HCT116 (cell line): Measurements from ENCODE around the gene PSMA7. TPM values are rescaled to one million over a fixed set of nuclear protein-coding genes. Genes with fewer than 3 reads are reported as not detected.

Experiments
- ATAC-seq: fragments of 200-7000 bp; cut with Tn5 transposase; 2 replicates; pipeline ENCODE4 v1.9.1; 2020; ENCODE audit warnings: mild to moderate bottlenecking, moderate library complexity
- BruUV-seq: library from RNA; stranded (reverse); fragments of 400-500 nt; replicated peaks from 2 replicates; lab custom pipeline; 2021; lab: Mats Ljungman, UMichigan
- CTCF ChIA-PET: fragments of 300-600 bp; sonication (Branson Sonifier 250); formaldehyde crosslinking; loops from one replicate; lab custom pipeline; 2021; ENCODE audit warnings: antibody characterized with exemption; lab: Charles Lee
- POLR2A ChIA-PET: fragments of 300-600, 350-600 bp; sonication (Branson Sonifier 250); formaldehyde crosslinking; loops from one replicate; lab custom pipeline; 2021; ENCODE audit warnings: antibody characterized with exemption; lab: Charles Lee
- RAD21 ChIA-PET, 2 experiments: fragments of 300-600 bp; sonication (Branson Sonifier 250); formaldehyde crosslinking; loops; one replicate each; lab custom pipeline; 2023; ENCODE audit warnings: low total read pairs in 2 of 2; ENCODE audit not compliant: uncharacterized antibody in 2 of 2, unreplicated experiment in 2 of 2, low non-redundant PET in 1 of 2; lab: Charles Lee
- DNase-seq: peaks from one replicate; pipeline ENCODE4 v3.0.0-alpha.2; 2010; ENCODE audit warnings: low read depth, low spot score
- H2AFZ ChIP-seq: fragments of 200-600 bp; shearing (Covaris generic), sonication (generic); 2 replicates; pipeline ENCODE4 v1.6.1; 2017; ENCODE audit warnings: low read depth, mixed run types, mixed read lengths, antibody characterized with exemption, low read length; ENCODE audit not compliant: poor library complexity, severe bottlenecking
- H3K27ac ChIP-seq: 2 replicates; pipeline ENCODE4 v1.5.1; 2012; ENCODE audit warnings: low read depth, low read length
- H3K27me3 ChIP-seq: fragments of 200-600 bp; sonication (generic); 2 replicates; pipeline ENCODE4 v1.6.1; 2016; ENCODE audit warnings: mixed run types, low read length, mixed read lengths; ENCODE audit not compliant: insufficient read depth
- H3K36me3 ChIP-seq, 2 experiments: fragments of 200-500 bp in 1 of 2; fragments of 200-600 bp in 1 of 2; sonication (Bioruptor generic) in 1 of 2; sonication (generic) in 1 of 2; 2 replicates each; pipeline versions ENCODE4 v1.5.1 to v1.6.1; 2014 to 2016; ENCODE audit warnings: low read length in 2 of 2, inconsistent platforms in 1 of 2, mixed read lengths in 1 of 2, mixed run types in 1 of 2; ENCODE audit not compliant: insufficient read depth in 2 of 2, control insufficient read depth in 1 of 2
- H3K4me1 ChIP-seq, 2 experiments: fragments of 200-600 bp in 1 of 2; sonication (generic) in 1 of 2; 2 replicates each; pipeline versions ENCODE4 v1.5.1 to v1.6.1; 2012 to 2017; ENCODE audit warnings: low read length in 2 of 2, inconsistent platforms in 1 of 2, mild to moderate bottlenecking in 1 of 2, mixed read lengths in 1 of 2, mixed run types in 1 of 2, moderate library complexity in 1 of 2; ENCODE audit not compliant: insufficient read depth in 2 of 2, control insufficient read depth in 1 of 2
- H3K4me2 ChIP-seq: fragments of 200-600 bp; sonication (generic); 2 replicates; pipeline ENCODE4 v1.6.1; 2017; ENCODE audit warnings: mixed run types, low read length, mixed read lengths
- H3K4me3 ChIP-seq, 2 experiments: fragments of 200-600 bp in 1 of 2; sonication (generic) in 1 of 2; replicated peaks in 1 of 2; 2 replicates each; pipeline ENCODE4 v1.5.1; 2011 to 2016; ENCODE audit warnings: low read length in 2 of 2, control low read depth in 1 of 2, low read depth in 1 of 2, mild to moderate bottlenecking in 1 of 2, mixed read lengths in 1 of 2, mixed run types in 1 of 2
- H3K79me2 ChIP-seq: fragments of 200-600 bp; sonication (generic); 2 replicates; pipeline ENCODE4 v1.6.1; 2017; ENCODE audit warnings: mild to moderate bottlenecking, mixed run types, low read length, moderate library complexity, mixed read lengths; ENCODE audit not compliant: insufficient read depth
- H3K9ac ChIP-seq: fragments of 200-600 bp; sonication (generic); 2 replicates; pipeline ENCODE4 v1.6.1; 2016; ENCODE audit warnings: low read length, mixed read lengths
- H3K9me2 ChIP-seq: fragments of 200-600 bp; sonication (generic), shearing (Covaris generic); 2 replicates; pipeline ENCODE4 v1.6.1; 2017; ENCODE audit warnings: mixed run types, mild to moderate bottlenecking, moderate library complexity; ENCODE audit not compliant: insufficient read depth
- H3K9me3 ChIP-seq, 2 experiments: fragments of 200-500 bp in 1 of 2; fragments of 200-600 bp in 1 of 2; sonication (Bioruptor generic) in 1 of 2; sonication (generic) in 1 of 2; 2 replicates each; pipeline ENCODE4 v1.6.1; 2014 to 2017; ENCODE audit warnings: low read length in 2 of 2, mixed read lengths in 2 of 2, inconsistent platforms in 1 of 2, low read depth in 1 of 2, mild to moderate bottlenecking in 1 of 2, mixed run types in 1 of 2, moderate library complexity in 1 of 2; ENCODE audit not compliant: control insufficient read depth in 1 of 2, insufficient read depth in 1 of 2
- H4K20me1 ChIP-seq: fragments of 200-600 bp; sonication (generic), shearing (Covaris generic); 2 replicates; pipeline ENCODE4 v1.6.1; 2017; ENCODE audit warnings: mixed run types, mild to moderate bottlenecking, moderate library complexity; ENCODE audit not compliant: insufficient read depth
- CTCF ChIP-seq, 3 experiments: fragments of 200-600 bp in 1 of 3; sonication (generic) in 1 of 3; IDR thresholded peaks in 2 of 3; conservative IDR thresholded peaks in 1 of 3; 2 replicates each; pipeline ENCODE4 v1.5.1; 2012 to 2017; ENCODE audit warnings: low read depth in 2 of 3, low read length in 2 of 3, antibody characterized with exemption in 1 of 3, borderline replicate concordance in 1 of 3, control low read depth in 1 of 3, mild to moderate bottlenecking in 1 of 3, mixed read lengths in 1 of 3, mixed run types in 1 of 3, moderate library complexity in 1 of 3; ENCODE audit not compliant: insufficient read depth in 1 of 3
- ELF1 ChIP-seq: IDR thresholded peaks from 2 replicates; pipeline ENCODE4 v1.6.1; 2012; ENCODE audit warnings: low read depth, borderline replicate concordance
- EZH2phosphoT487 ChIP-seq: fragments of 200-600 bp; IDR thresholded peaks from 2 replicates; pipeline ENCODE4 v1.6.1; 2018; ENCODE audit warnings: antibody characterized with exemption, borderline replicate concordance
- MAX ChIP-seq: IDR thresholded peaks from 2 replicates; pipeline ENCODE4 v1.6.1; 2012
- POLR2A ChIP-seq: IDR thresholded peaks from 2 replicates; pipeline ENCODE4 v1.7.0; 2011; ENCODE audit warnings: borderline replicate concordance; ENCODE audit not compliant: insufficient read depth, insufficient read length; ENCODE audit errors: extremely low read depth
- POLR2AphosphoS5 ChIP-seq: IDR thresholded peaks from 2 replicates; pipeline ENCODE4 v1.6.1; 2011; ENCODE audit warnings: mild to moderate bottlenecking, low read depth, low read length, moderate library complexity
- SIN3A ChIP-seq: IDR thresholded peaks from 2 replicates; pipeline ENCODE4 v1.6.1; 2012; ENCODE audit warnings: low read depth
- SP1 ChIP-seq: IDR thresholded peaks from 2 replicates; pipeline ENCODE4 v1.6.1; 2012; ENCODE audit warnings: low read depth
- intact Hi-C: fragments of 100-400 bp; cut with micrococcal nuclease; formaldehyde crosslinking; loops from 2 replicates; pipeline ENCODE4 v1.10.0; 2022
- total RNA-seq: library from RNA; stranded (reverse); gene quantifications from one replicate; pipeline ENCODE4 v1.2.1, GENCODE V29; 2021; ENCODE audit not compliant: unreplicated experiment

PSMA7 gene
- total RNA-seq, 1 experiment from 2014 or later: 364 TPM

DNA sequence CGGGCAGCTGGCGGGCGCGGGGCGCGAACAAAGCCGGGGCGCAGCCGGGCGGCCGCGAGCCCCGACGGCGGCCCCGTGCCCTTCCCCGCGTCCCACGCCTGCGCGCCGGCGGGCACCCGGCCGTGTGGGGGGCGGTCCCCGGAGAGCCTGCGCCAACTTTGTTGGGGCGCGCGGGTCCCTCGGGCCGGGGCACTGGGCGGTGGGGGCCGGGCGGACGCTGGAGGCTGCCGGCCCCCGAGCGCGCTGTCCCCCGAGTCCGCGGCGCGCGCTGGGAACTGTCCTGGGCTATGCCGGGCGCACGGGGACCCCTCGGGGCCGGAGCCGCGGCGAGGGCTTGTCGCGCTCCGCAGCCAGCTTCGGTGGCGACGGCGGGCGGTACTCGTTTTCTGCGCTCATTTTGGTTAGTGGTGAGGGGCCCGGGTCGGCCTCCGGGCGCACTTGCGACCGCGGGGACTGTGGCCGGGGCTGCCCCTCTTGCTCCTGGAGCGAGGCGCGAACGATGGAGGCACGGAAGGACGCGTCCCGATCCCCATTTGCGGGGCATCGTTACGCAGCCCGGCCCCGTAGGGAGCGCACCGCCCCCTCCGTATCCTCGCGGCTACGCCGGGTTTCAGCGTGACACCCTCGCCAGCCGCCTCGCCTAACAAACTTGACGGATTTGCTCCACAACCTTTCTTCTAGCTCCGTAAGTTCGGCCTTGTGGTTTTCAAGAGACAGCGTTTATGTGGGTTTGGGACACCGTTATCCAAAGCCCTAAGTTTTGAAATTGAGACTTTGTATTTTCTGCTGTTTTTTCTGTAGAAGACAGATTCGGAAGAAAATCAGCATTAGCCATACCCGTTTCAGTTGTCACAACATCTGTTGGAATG is 997 bp upstream of the PSMA7 start:
- no peak for TF ChIP-seq EZH2phosphoT487
- no peak for TF ChIP-seq SP1
- peak; percentile 6 for TF ChIP-seq POLR2A
- peak; percentile 22; the same call in 1 of the 2 replicates for TF ChIP-seq SIN3A
- 0 out of 2 replicates have a peak, but pooled peaks have one; percentile 23 for TF ChIP-seq POLR2AphosphoS5
- TF ChIP-seq CTCF (IDR thresholded peaks at IDR 0.05 in 2 of 3, conservative IDR thresholded peaks at IDR 0.05 in 1 of 3; ENCODE audit: borderline replicate concordance in 1 of 3, insufficient read depth in 1 of 3, low read depth in 2 of 3, low read length in 2 of 3): no peak
- peak; percentile 71 for TF ChIP-seq MAX
- TF ChIP-seq ELF1: no peak
- TF ChIP-seq, all 23 proteins: peak for 4
- H3K9me3 ChIP-seq: no peaks in the 10 kb centered on the region
- intact Hi-C loops: no loop called here
- peaks cover 89% of the 10 kb centered on the region for H3K79me2 ChIP-seq
- peak overlapping the region; percentile 91 for H3K9ac ChIP-seq
- BruUV-seq: no TSS peak
- DNase-seq (no peak), ATAC-seq (peak; percentile 63)
- POLR2A ChIA-PET: no interaction called here
- no peaks in the 10 kb centered on the region for H3K9me2 ChIP-seq
- peak overlapping the region; percentile 97 for H3K27ac ChIP-seq
- peak overlapping the region; percentile 95 for H3K4me2 ChIP-seq
- no peak overlapping the region for H2AFZ ChIP-seq
- no peaks in the 10 kb centered on the region for H3K27me3 ChIP-seq
- peaks cover 13 to 23% of the 10 kb centered on the region in 2 experiments for H3K4me1 ChIP-seq
- peaks cover 35% of the 10 kb centered on the region; the same call in 1 of the 2 replicates for H4K20me1 ChIP-seq
- CTCF ChIA-PET: no interaction called here
- peak overlapping the region; percentile 73 to 87 for H3K4me3 ChIP-seq
- RAD21 ChIA-PET: no interaction called here
- H3K36me3 ChIP-seq: peaks cover 13 to 37% of the 10 kb centered on the region in 2 experiments
